ENCODE measurements around the gene ACSM4.

The ACSM4 gene

GRCh38 chr12:7362734-7363133 is 58.9 kb downstream of the ACSM4 start:
- H3K27ac ChIP-seq (ENCODE audit: low read depth in 2 of 2, low read length in 2 of 2): no peak overlapping the region
- H3K9me3 ChIP-seq (ENCODE audit: control insufficient read depth in 2 of 2, low read length in 2 of 2): no peaks in the 10 kb centered on the region
- no peaks in the 10 kb centered on the region for H3K27me3 ChIP-seq (ENCODE audit: control insufficient read depth in 2 of 2, insufficient read depth in 2 of 2, low read length in 2 of 2)
- H3K9ac ChIP-seq (ENCODE audit: low read depth in 1 of 2, low read length in 2 of 2): no peak overlapping the region
- no peaks in the 10 kb centered on the region for H3K4me1 ChIP-seq (ENCODE audit: control insufficient read depth in 2 of 2, insufficient read depth in 2 of 2, low read length in 2 of 2)
- H3K36me3 ChIP-seq (ENCODE audit: control insufficient read depth in 2 of 2, insufficient read depth in 2 of 2, low read length in 2 of 2): no peaks in the 10 kb centered on the region
- no peak overlapping the region for H3K4me3 ChIP-seq (ENCODE audit: low read length in 2 of 2)

- H3K27me3 ChIP-seq (ENCODE audit: control insufficient read depth in 2 of 2, insufficient read depth in 2 of 2, low read length in 2 of 2): no peaks in the 10 kb centered on the region
- peak overlapping the region in 1 of 2 donors; percentile 1 for H3K4me3 ChIP-seq (ENCODE audit: low read length in 2 of 2)
- no peak overlapping the region for H3K27ac ChIP-seq (ENCODE audit: low read depth in 2 of 2, low read length in 2 of 2)
- H3K36me3 ChIP-seq (ENCODE audit: control insufficient read depth in 2 of 2, insufficient read depth in 2 of 2, low read length in 2 of 2): no peaks in the 10 kb centered on the region
- H3K4me1 ChIP-seq (ENCODE audit: control insufficient read depth in 2 of 2, insufficient read depth in 2 of 2, low read length in 2 of 2): no peaks in the 10 kb centered on the region
- no peaks in the 10 kb centered on the region for H3K9me3 ChIP-seq (ENCODE audit: control insufficient read depth in 2 of 2, low read length in 2 of 2)
- H3K9ac ChIP-seq (ENCODE audit: low read depth in 1 of 2, low read length in 2 of 2): no peak overlapping the region
These were observed 65.4 kb downstream of the ACSM4 start for GRCh38 chr12:7369274-7369729.

GRCh38 chr12:7373226-7373625 is 69.4 kb downstream of the ACSM4 start:
- H3K36me3 ChIP-seq (ENCODE audit: control insufficient read depth in 2 of 2, insufficient read depth in 2 of 2, low read length in 2 of 2): no peaks in the 10 kb centered on the region
- no peak overlapping the region for H3K9ac ChIP-seq (ENCODE audit: low read depth in 1 of 2, low read length in 2 of 2)
- H3K4me3 ChIP-seq (ENCODE audit: low read length in 2 of 2): no peak overlapping the region
- no peaks in the 10 kb centered on the region for H3K9me3 ChIP-seq (ENCODE audit: control insufficient read depth in 2 of 2, low read length in 2 of 2)
- no peak overlapping the region for H3K27ac ChIP-seq (ENCODE audit: low read depth in 2 of 2, low read length in 2 of 2)
- no peaks in the 10 kb centered on the region for H3K4me1 ChIP-seq (ENCODE audit: control insufficient read depth in 2 of 2, insufficient read depth in 2 of 2, low read length in 2 of 2)
- H3K27me3 ChIP-seq (ENCODE audit: control insufficient read depth in 2 of 2, insufficient read depth in 2 of 2, low read length in 2 of 2): no peaks in the 10 kb centered on the region

GRCh38 chr12:7374423-7375144 is 70.7 kb downstream of the ACSM4 start:
- Histone ChIP-seq H3K9me3 (ENCODE audit: control insufficient read depth in 2 of 2, low read length in 2 of 2) (no peaks in the 10 kb centered on the region), H3K27ac (ENCODE audit: low read depth in 2 of 2, low read length in 2 of 2) (no peak overlapping the region), H3K27me3 (ENCODE audit: control insufficient read depth in 2 of 2, insufficient read depth in 2 of 2, low read length in 2 of 2) (no peaks in the 10 kb centered on the region), H3K9ac (ENCODE audit: low read depth in 1 of 2, low read length in 2 of 2) (no peak overlapping the region), H3K4me1 (ENCODE audit: control insufficient read depth in 2 of 2, insufficient read depth in 2 of 2, low read length in 2 of 2) (no peaks in the 10 kb centered on the region), H3K36me3 (ENCODE audit: control insufficient read depth in 2 of 2, insufficient read depth in 2 of 2, low read length in 2 of 2) (no peaks in the 10 kb centered on the region), H3K4me3 (ENCODE audit: low read length in 2 of 2) (no peak overlapping the region)

- no peaks in the 10 kb centered on the region for H3K27me3 ChIP-seq (ENCODE audit: control insufficient read depth in 2 of 2, insufficient read depth in 2 of 2, low read length in 2 of 2)
- H3K36me3 ChIP-seq (ENCODE audit: control insufficient read depth in 2 of 2, insufficient read depth in 2 of 2, low read length in 2 of 2): no peaks in the 10 kb centered on the region
- no peak overlapping the region for H3K9ac ChIP-seq (ENCODE audit: low read depth in 1 of 2, low read length in 2 of 2)
- no peaks in the 10 kb centered on the region for H3K4me1 ChIP-seq (ENCODE audit: control insufficient read depth in 2 of 2, insufficient read depth in 2 of 2, low read length in 2 of 2)
- H3K9me3 ChIP-seq (ENCODE audit: control insufficient read depth in 2 of 2, low read length in 2 of 2): no peaks in the 10 kb centered on the region
- H3K4me3 ChIP-seq (ENCODE audit: low read length in 2 of 2): no peak overlapping the region
- no peak overlapping the region for H3K27ac ChIP-seq (ENCODE audit: low read depth in 2 of 2, low read length in 2 of 2)
These were observed 71.3 kb downstream of the ACSM4 start for GRCh38 chr12:7375145-7375543.

GRCh38 chr12:7376196-7376595 is 72.3 kb downstream of the ACSM4 start:
- H3K4me1 ChIP-seq (ENCODE audit: control insufficient read depth in 2 of 2, insufficient read depth in 2 of 2, low read length in 2 of 2): no peaks in the 10 kb centered on the region
- no peaks in the 10 kb centered on the region for H3K27me3 ChIP-seq (ENCODE audit: control insufficient read depth in 2 of 2, insufficient read depth in 2 of 2, low read length in 2 of 2)
- no peak overlapping the region for H3K27ac ChIP-seq (ENCODE audit: low read depth in 2 of 2, low read length in 2 of 2)
- no peaks in the 10 kb centered on the region for H3K9me3 ChIP-seq (ENCODE audit: control insufficient read depth in 2 of 2, low read length in 2 of 2)
- H3K4me3 ChIP-seq (ENCODE audit: low read length in 2 of 2): no peak overlapping the region
- H3K9ac ChIP-seq (ENCODE audit: low read depth in 1 of 2, low read length in 2 of 2): no peak overlapping the region
- no peaks in the 10 kb centered on the region for H3K36me3 ChIP-seq (ENCODE audit: control insufficient read depth in 2 of 2, insufficient read depth in 2 of 2, low read length in 2 of 2)

Data from mucosa of rectum (tissue), 2 donors.